Activated CD4-positive, alpha-beta T cell treated with anti-CD3 and anti-CD28 coated beads for 36 hours (primary cell): Measurements from ENCODE around the gene CATSPER3. TPM values are rescaled to one million over a fixed set of nuclear protein-coding genes. Genes with fewer than 3 reads are reported as not detected.

Experiments used
- ATAC-seq: fragments of 200-7000 bp; cut with Tn5 transposase; one replicate; pipeline ENCODE4 v1.10.0; 2021; ENCODE audit warnings: mild to moderate bottlenecking, moderate library complexity
- CTCF ChIA-PET: fragments of 350-600 bp; sonication (Branson Sonifier 250); formaldehyde crosslinking; loops from one replicate; lab custom pipeline; 2021; ENCODE audit warnings: antibody characterized with exemption; lab: Charles Lee
- POLR2A ChIA-PET: fragments of 350-600 bp; sonication (Branson Sonifier 250); formaldehyde crosslinking; loops from one replicate; lab custom pipeline; 2021; ENCODE audit warnings: antibody characterized with exemption, inconsistent platforms; lab: Charles Lee
- DNase-seq: peaks from one replicate; pipeline ENCODE4 v3.0.0-alpha.2; 2020
- H3K27ac Mint-ChIP-seq: one replicate; pipeline ENCODE4 v1.8.0; 2021; ENCODE audit warnings: mixed read lengths
- H3K27me3 Mint-ChIP-seq: one replicate; pipeline ENCODE4 v1.8.0; 2021; ENCODE audit warnings: mixed read lengths
- H3K36me3 Mint-ChIP-seq: one replicate; pipeline ENCODE4 v1.8.0; 2021; ENCODE audit warnings: low read depth, mixed read lengths
- H3K4me1 Mint-ChIP-seq: one replicate; pipeline ENCODE4 v1.8.0; 2021; ENCODE audit warnings: mixed read lengths
- H3K4me3 Mint-ChIP-seq: one replicate; pipeline ENCODE4 v1.8.0; 2021; ENCODE audit warnings: mild to moderate bottlenecking, moderate library complexity, mixed read lengths
- H3K9me3 Mint-ChIP-seq: one replicate; pipeline ENCODE4 v1.8.0; 2021; ENCODE audit warnings: low read depth, mixed read lengths
- intact Hi-C, 2 experiments: fragments of 100-400 bp; cut with DNase I in 1 of 2; cut with micrococcal nuclease in 1 of 2; formaldehyde crosslinking; loops; one replicate each; pipeline versions ENCODE4 v1.14.2 to v1.15.1; 2022 to 2024; cut with DNase I, micrococcal nuclease
- total RNA-seq, 2 experiments: library from RNA; stranded (reverse); gene quantifications; one replicate each; pipeline ENCODE4 v1.2.3, GENCODE V29; 2021

CATSPER3 gene
- total RNA-seq, result under 1 TPM; 0.40 to 0.69 TPM

GRCh38 chr5:134967607-134968006, at the start of gene CATSPER3:
CATSPER3 (plus strand) TSS chr5:134967907; CDS start chr5:134967992, 85 bp downstream.
- CTCF ChIA-PET, result no interaction called here
- ATAC-seq, result no peak
- H3K27me3 Mint-ChIP-seq, result no peaks in the 10 kb centered on the region
- POLR2A ChIA-PET, result no interaction called here
- no peak within 1 kb of the TSS for H3K27ac Mint-ChIP-seq
- H3K9me3 Mint-ChIP-seq, result no peaks in the 10 kb centered on the region
- H3K36me3 Mint-ChIP-seq, result peaks cover 12% of the 10 kb centered on the region
- H3K4me3 Mint-ChIP-seq, result no peak within 1 kb of the TSS
- peaks cover 28% of the 10 kb centered on the region for H3K4me1 Mint-ChIP-seq
- no peak for DNase-seq
- intact Hi-C loops, result no loop called here

- ChIA-PET POLR2A (no interaction called here), CTCF (interaction anchor here (0.7 to 2.0 kb wide), 4 partner anchors 9 to 272 kb away, joined by 3 to 6 read pairs (median 4); no protein-coding TSS in a partner anchor)
- no peaks in the 10 kb centered on the region for H3K27me3 Mint-ChIP-seq
- intact Hi-C loops, result loop anchor here in 1 of 2 experiments (10.0 kb wide), 2 partner anchors 116 to 276 kb away; partner anchors contain the start of gene PITX1
- DNase-seq, result no peak
- peaks cover 29% of the 10 kb centered on the region for H3K4me1 Mint-ChIP-seq
- H3K27ac Mint-ChIP-seq, result peak overlapping the region; percentile 49
- no peaks in the 10 kb centered on the region for H3K9me3 Mint-ChIP-seq
- H3K36me3 Mint-ChIP-seq, result peaks cover 34% of the 10 kb centered on the region
- no peak overlapping the region for H3K4me3 Mint-ChIP-seq
- ATAC-seq, result no peak
Observed at GRCh38 chr5:134918861-134919260, 48.8 kb upstream of the CATSPER3 start.

GRCh38 chr5:134920848-134921575, 46.7 kb upstream of the CATSPER3 start:
- H3K27me3 Mint-ChIP-seq, result no peaks in the 10 kb centered on the region
- H3K36me3 Mint-ChIP-seq, result peaks cover 31% of the 10 kb centered on the region
- H3K4me3 Mint-ChIP-seq, result no peak overlapping the region
- intact Hi-C loops, result loop anchor here (1.0 to 2.0 kb wide), 4 partner anchors 16 to 318 kb away; partner anchors contain the start of gene PCBD2 (in 1 of the 2)
- no peak for ATAC-seq
- H3K9me3 Mint-ChIP-seq, result no peaks in the 10 kb centered on the region
- POLR2A ChIA-PET, result no interaction called here
- no peak for DNase-seq
- CTCF ChIA-PET, result interaction anchor here (0.5 to 0.7 kb wide), 3 partner anchors 14 to 261 kb away, joined by 3 to 4 read pairs (median 3); no protein-coding TSS in a partner anchor
- H3K27ac Mint-ChIP-seq, result peak overlapping the region; percentile 83
- peaks cover 29% of the 10 kb centered on the region for H3K4me1 Mint-ChIP-seq

- ChIA-PET POLR2A (no interaction called here), CTCF (no interaction called here)
- no peaks in the 10 kb centered on the region for H3K27me3 Mint-ChIP-seq
- H3K4me1 Mint-ChIP-seq, result no peaks in the 10 kb centered on the region
- no peaks in the 10 kb centered on the region for H3K9me3 Mint-ChIP-seq
- peaks cover 17% of the 10 kb centered on the region for H3K36me3 Mint-ChIP-seq
- H3K27ac Mint-ChIP-seq, result no peak overlapping the region
- intact Hi-C loops, result no loop called here
- no peak overlapping the region for H3K4me3 Mint-ChIP-seq
- DNase-seq (no peak), ATAC-seq (no peak)
Observed at GRCh38 chr5:134932508-134932907, 35.2 kb upstream of the CATSPER3 start.

- peaks cover 15% of the 10 kb centered on the region for H3K36me3 Mint-ChIP-seq
- POLR2A ChIA-PET, result no interaction called here
- ATAC-seq, result no peak
Observed at GRCh38 chr5:134934202-134934601, 33.5 kb upstream of the CATSPER3 start.

GRCh38 chr5:134935711-134936602, 31.8 kb upstream of the CATSPER3 start:
- Mint-ChIP-seq H3K27me3 (no peaks in the 10 kb centered on the region), H3K9me3 (no peaks in the 10 kb centered on the region), H3K4me3 (no peak overlapping the region), H3K36me3 (peaks cover 13% of the 10 kb centered on the region), H3K27ac (no peak overlapping the region), H3K4me1 (no peaks in the 10 kb centered on the region)
- ATAC-seq (no peak), DNase-seq (no peak)
- intact Hi-C loops, result no loop called here
- ChIA-PET CTCF (interaction anchor here (1.1 to 1.4 kb wide), 2 partner anchors 9 to 38 kb away, joined by 3 to 5 read pairs; no protein-coding TSS in a partner anchor), POLR2A (no interaction called here)

More at GRCh38 chr5:134934202-134934601, 33.5 kb upstream of the CATSPER3 start:
- H3K9me3 Mint-ChIP-seq, result no peaks in the 10 kb centered on the region
- no peaks in the 10 kb centered on the region for H3K27me3 Mint-ChIP-seq
- intact Hi-C loops, result no loop called here
- DNase-seq, result no peak
- H3K4me3 Mint-ChIP-seq, result no peak overlapping the region
- no peak overlapping the region for H3K27ac Mint-ChIP-seq
- H3K4me1 Mint-ChIP-seq, result no peaks in the 10 kb centered on the region
- CTCF ChIA-PET, result interaction anchor here (0.7 to 0.8 kb wide), 2 partner anchors 35 to 104 kb away, joined by 3 read pairs; no protein-coding TSS in a partner anchor

GRCh38 chr5:134937526-134937925, 30.2 kb upstream of the CATSPER3 start:
- Mint-ChIP-seq H3K36me3 (peaks cover 10% of the 10 kb centered on the region), H3K9me3 (no peaks in the 10 kb centered on the region), H3K27ac (no peak overlapping the region), H3K4me1 (no peaks in the 10 kb centered on the region), H3K27me3 (no peaks in the 10 kb centered on the region), H3K4me3 (no peak overlapping the region)
- DNase-seq, result no peak
- no peak for ATAC-seq
- CTCF ChIA-PET, result no interaction called here
- POLR2A ChIA-PET, result interaction anchor here (0.6 kb wide), 1 partner anchor 8 kb away, joined by 4 read pairs; no protein-coding TSS in a partner anchor
- intact Hi-C loops, result no loop called here

- Mint-ChIP-seq H3K4me3 (no peak overlapping the region), H3K9me3 (no peaks in the 10 kb centered on the region), H3K27ac (no peak overlapping the region), H3K36me3 (peaks cover 10% of the 10 kb centered on the region), H3K27me3 (no peaks in the 10 kb centered on the region), H3K4me1 (no peaks in the 10 kb centered on the region)
- DNase-seq (no peak), ATAC-seq (no peak)
- CTCF ChIA-PET, result no interaction called here
- intact Hi-C loops, result no loop called here
- POLR2A ChIA-PET, result interaction anchor here (0.6 kb wide), 1 partner anchor 8 kb away, joined by 4 read pairs; no protein-coding TSS in a partner anchor
Observed at GRCh38 chr5:134938030-134938429, 29.7 kb upstream of the CATSPER3 start.

GRCh38 chr5:134939500-134939899, 28.2 kb upstream of the CATSPER3 start:
- Mint-ChIP-seq H3K36me3 (peaks cover 8% of the 10 kb centered on the region), H3K4me3 (no peak overlapping the region), H3K9me3 (no peaks in the 10 kb centered on the region), H3K27ac (no peak overlapping the region), H3K4me1 (no peaks in the 10 kb centered on the region), H3K27me3 (no peaks in the 10 kb centered on the region)
- POLR2A ChIA-PET, result no interaction called here
- ATAC-seq (no peak), DNase-seq (no peak)
- intact Hi-C loops, result no loop called here
- CTCF ChIA-PET, result no interaction called here

GRCh38 chr5:134943547-134943946, 24.2 kb upstream of the CATSPER3 start:
- no peak overlapping the region for H3K27ac Mint-ChIP-seq
- no peak overlapping the region for H3K4me3 Mint-ChIP-seq
- DNase-seq (no peak), ATAC-seq (no peak)
- CTCF ChIA-PET, result no interaction called here
- peaks cover 2% of the 10 kb centered on the region for H3K36me3 Mint-ChIP-seq
- no peaks in the 10 kb centered on the region for H3K27me3 Mint-ChIP-seq
- POLR2A ChIA-PET, result no interaction called here
- H3K9me3 Mint-ChIP-seq, result no peaks in the 10 kb centered on the region
- intact Hi-C loops, result no loop called here
- no peaks in the 10 kb centered on the region for H3K4me1 Mint-ChIP-seq

GRCh38 chr5:134944630-134945029, 23.1 kb upstream of the CATSPER3 start:
- no peaks in the 10 kb centered on the region for H3K27me3 Mint-ChIP-seq
- peaks cover 2% of the 10 kb centered on the region for H3K36me3 Mint-ChIP-seq
- H3K4me3 Mint-ChIP-seq, result no peak overlapping the region
- POLR2A ChIA-PET, result no interaction called here
- H3K4me1 Mint-ChIP-seq, result no peaks in the 10 kb centered on the region
- DNase-seq, result no peak
- no peak overlapping the region for H3K27ac Mint-ChIP-seq
- CTCF ChIA-PET, result interaction anchor here (1.1 kb wide), 1 partner anchor 9 kb away, joined by 5 read pairs; no protein-coding TSS in a partner anchor
- H3K9me3 Mint-ChIP-seq, result no peaks in the 10 kb centered on the region
- intact Hi-C loops, result no loop called here
- ATAC-seq, result no peak
